Adrenal gland (tissue), 12 donors: ENCODE measurements around the gene KLHL3. TPM values are rescaled to one million over a fixed set of nuclear protein-coding genes. Genes with fewer than 3 reads are reported as not detected.

Experiments
- DNase-seq, 7 donors: peaks; one replicate each; pipeline ENCODE4 v3.0.0-alpha.2; 2019 to 2020
- H3K27ac ChIP-seq, 5 donors: fragments of 200-600 bp; sonication (generic) in 4 of 5; 1 replicate in 3 of 5; 2 replicates in 2 of 5; pipeline versions ENCODE4 v1.5.1 to v1.8.0; 2016 to 2020; ENCODE audit warnings: mild to moderate bottlenecking in 1 of 5
- H3K27me3 ChIP-seq: fragments of 200-600 bp; 2 replicates; pipeline ENCODE4 v1.8.0; 2021
- H3K36me3 ChIP-seq, 2 donors: fragments of 200-600 bp; replicated peaks in 1 of 2; 1 replicate in 1 of 2; 2 replicates in 1 of 2; pipeline versions ENCODE4 v1.5.1 to v1.8.0; 2018 to 2022
- H3K4me1 ChIP-seq, 2 donors: fragments of 200-600 bp; replicated peaks in 1 of 2; 1 replicate in 1 of 2; 2 replicates in 1 of 2; pipeline versions ENCODE4 v1.5.1 to v1.8.0; 2018 to 2021
- H3K4me3 ChIP-seq, 4 donors: fragments of 200-600 bp; sonication (generic) in 3 of 4; one replicate each; pipeline ENCODE4 v1.5.1; 2016 to 2018
- H3K9me3 ChIP-seq, 3 donors: fragments of 200-600 bp; sonication (generic) in 1 of 3; replicated peaks in 1 of 3; 1 replicate in 2 of 3; 2 replicates in 1 of 3; pipeline versions ENCODE4 v1.5.1 to v1.8.0; 2016 to 2021
- POLR2A ChIP-seq, 2 donors: fragments of 450-650 bp; IDR thresholded peaks; one replicate each; pipeline ENCODE4 v1.6.1; 2017; ENCODE audit warnings: antibody characterized with exemption in 2 of 2, mild to moderate bottlenecking in 2 of 2, moderate library complexity in 1 of 2
- WGBS, 4 donors: extraction: QIAGEN DNeasy Blood & Tissue Kit in 2 of 4; methylation state at CpG; one replicate each; pipeline versions ENCODE4 v1.1.5 to v1.1.7; 2013 to 2017; 5-methylcytosine and 5-hydroxymethylcytosine counted together
- intact Hi-C, 2 donors: fragments of 100-400 bp; cut with DNase I; formaldehyde crosslinking; loops; one replicate each; pipeline versions ENCODE4 v1.14.1 to v1.15.0; 2022 to 2023
- polyA plus RNA-seq, 3 donors: library from polyadenylated mRNA; stranded (reverse); fragments of 200-250 nt in 2 of 3; fragments of 350-450 nt in 1 of 3; fragmentation: Illumina TruSeq in 1 of 3; extraction: RNeasy Lipid Tissue Mini Kit (QIAGEN cat#74804) in 1 of 3; gene quantifications; one replicate each; pipeline ENCODE4 v1.2.3, GENCODE V29; 2013 to 2014
- total RNA-seq, 9 donors: library from RNA; depleted of rRNA in 4 of 9; stranded (reverse); fragments of >200 nt in 4 of 9; fragments of 120-200 nt in 1 of 9; fragmentation: NEBNext Ultra II Directional in 1 of 9; extraction: Animal tissue kit (Norgen Biotek cat#: 25700) in 1 of 9; gene quantifications; one replicate each; pipeline versions ENCODE4 v1.1.0 to v1.2.4, GENCODE V29; 2013 to 2023
- TF ChIP-seq, protein P1 (sequence below), 6 experiments: fragments of 450-650 bp in 4 of 6; fragments of 200-600 bp in 2 of 6; sonication (generic) in 1 of 6; IDR thresholded peaks; 1 replicate in 5 of 6; 2 replicates in 1 of 6; pipeline versions ENCODE4 v1.5.1 to v1.8.0; 2016 to 2021; ENCODE audit warnings: antibody characterized with exemption in 6 of 6, mild to moderate bottlenecking in 2 of 6, moderate library complexity in 1 of 6
- donor health status: healthy with polysubstance abuse.
- donor health status: Bipolar disorder and iron deficiency.
- donor health status: DM: yes; HTN: yes; CAD: no.
- donor health status: DM: no; HTN: no; CAD: no.
- donor health status: DM: no; HTN: no; CAD: no.
- donor health status: DM: yes; HTN: yes; CAD: no.

Gene KLHL3
- total and polyA plus RNA-seq, 12 donors: 3.1 to 28.6 (median 13.4) TPM

DNA sequence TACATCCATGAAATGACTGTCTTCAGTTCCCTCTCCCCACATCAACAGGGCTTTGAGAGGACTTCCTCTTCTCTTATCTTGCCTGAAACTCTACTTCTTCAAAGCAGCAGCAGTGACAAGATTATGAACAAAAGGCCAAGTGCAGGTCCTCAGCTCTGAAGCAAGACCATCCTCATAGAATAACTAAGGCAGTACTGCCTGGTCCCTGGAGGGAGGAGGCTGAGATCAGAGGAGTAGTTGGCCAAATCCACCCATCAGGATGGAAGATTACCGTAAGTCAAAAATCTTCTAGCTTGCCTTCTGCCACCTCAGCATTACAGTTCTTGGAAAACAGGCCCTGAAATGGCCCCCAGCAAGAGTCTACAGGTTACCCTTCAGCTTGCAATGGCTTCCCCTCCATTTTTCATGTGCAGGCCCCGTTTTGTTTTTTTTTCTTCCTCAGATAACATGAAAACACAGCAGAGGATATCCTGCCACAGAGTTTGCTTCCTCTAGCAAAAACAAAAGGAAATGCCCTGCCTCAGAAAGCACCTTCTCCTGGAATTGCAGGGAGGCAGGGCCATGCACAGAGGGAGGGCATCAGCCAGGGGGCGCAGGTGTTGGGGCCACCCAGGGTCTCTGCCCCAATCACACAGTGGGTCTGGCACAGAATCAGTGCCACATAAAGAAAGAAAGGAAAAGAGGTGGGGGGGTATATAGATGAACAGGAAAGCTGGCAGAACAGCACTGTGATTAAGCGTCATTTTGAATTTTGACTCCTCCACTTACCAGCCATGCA, 40.0 kb downstream of the KLHL3 start:
- Histone ChIP-seq H3K27me3 (no peaks in the 10 kb centered on the region), H3K4me3 (no peak overlapping the region), H3K36me3 (peaks cover 0 to 3% of the 10 kb centered on the region in 2 donors), H3K4me1 (peaks cover 0 to 7% of the 10 kb centered on the region in 2 donors), H3K27ac (peak overlapping the region in 1 of 5 donors; percentile 36), H3K9me3 (no peaks in the 10 kb centered on the region)
- 66 to 77% (median 74%) methylated on average over 4 of the region's 4 CpGs for WGBS, 4 donors
- intact Hi-C loops: no loop called here
- no peak for DNase-seq
- TF ChIP-seq POLR2A (IDR thresholded peaks at IDR 0.05): no peak
- TF ChIP-seq, protein P1, sequence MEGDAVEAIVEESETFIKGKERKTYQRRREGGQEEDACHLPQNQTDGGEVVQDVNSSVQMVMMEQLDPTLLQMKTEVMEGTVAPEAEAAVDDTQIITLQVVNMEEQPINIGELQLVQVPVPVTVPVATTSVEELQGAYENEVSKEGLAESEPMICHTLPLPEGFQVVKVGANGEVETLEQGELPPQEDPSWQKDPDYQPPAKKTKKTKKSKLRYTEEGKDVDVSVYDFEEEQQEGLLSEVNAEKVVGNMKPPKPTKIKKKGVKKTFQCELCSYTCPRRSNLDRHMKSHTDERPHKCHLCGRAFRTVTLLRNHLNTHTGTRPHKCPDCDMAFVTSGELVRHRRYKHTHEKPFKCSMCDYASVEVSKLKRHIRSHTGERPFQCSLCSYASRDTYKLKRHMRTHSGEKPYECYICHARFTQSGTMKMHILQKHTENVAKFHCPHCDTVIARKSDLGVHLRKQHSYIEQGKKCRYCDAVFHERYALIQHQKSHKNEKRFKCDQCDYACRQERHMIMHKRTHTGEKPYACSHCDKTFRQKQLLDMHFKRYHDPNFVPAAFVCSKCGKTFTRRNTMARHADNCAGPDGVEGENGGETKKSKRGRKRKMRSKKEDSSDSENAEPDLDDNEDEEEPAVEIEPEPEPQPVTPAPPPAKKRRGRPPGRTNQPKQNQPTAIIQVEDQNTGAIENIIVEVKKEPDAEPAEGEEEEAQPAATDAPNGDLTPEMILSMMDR (IDR thresholded peaks at IDR 0.05): peak in 3 of 6 experiments; percentile 9 to 27 (median 21)

DNA sequence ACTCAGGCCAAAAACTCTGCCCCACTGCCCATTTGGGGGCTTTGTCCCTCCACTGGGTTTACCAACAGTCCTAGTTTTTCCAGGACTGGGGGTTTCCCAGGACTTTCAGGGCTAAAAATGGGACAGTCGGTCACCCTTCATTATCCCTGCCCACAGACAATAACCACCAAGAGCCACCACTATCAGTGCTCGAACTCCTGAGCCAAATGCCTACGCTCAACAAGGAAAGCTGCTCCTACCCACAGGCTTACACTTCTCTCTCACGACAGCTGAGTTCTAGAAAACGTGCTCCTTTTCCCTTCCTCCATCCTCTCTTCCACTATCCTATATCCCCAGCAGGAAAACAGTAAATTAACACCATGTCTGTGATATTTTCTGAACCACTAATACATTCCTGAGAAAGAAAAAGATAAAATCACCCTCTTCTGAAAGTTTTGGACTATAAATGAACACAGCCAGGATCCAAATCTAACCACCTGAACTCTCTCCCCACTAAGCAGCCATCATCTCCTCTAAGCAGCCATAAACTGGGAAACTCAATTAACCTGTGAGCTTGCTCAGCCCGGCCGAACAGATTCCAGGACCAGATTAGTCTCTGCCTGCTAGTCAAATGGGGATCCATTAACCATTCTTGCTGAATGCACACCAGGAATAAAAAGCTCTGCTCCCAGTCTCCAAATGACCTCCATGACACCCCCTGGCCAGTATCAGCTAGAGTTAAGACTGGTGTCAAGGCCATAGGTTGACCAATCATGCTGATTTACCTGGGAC, 41.8 kb downstream of the KLHL3 start:
- Histone ChIP-seq H3K4me1 (peaks cover 0 to 7% of the 10 kb centered on the region in 2 donors), H3K27me3 (no peaks in the 10 kb centered on the region), H3K36me3 (peaks cover 0 to 3% of the 10 kb centered on the region in 2 donors), H3K27ac (no peak overlapping the region), H3K4me3 (no peak overlapping the region), H3K9me3 (no peaks in the 10 kb centered on the region)
- intact Hi-C loops: no loop called here
- 89 to 96% (median 92%) methylated on average over 7 of the region's 7 CpGs for WGBS, 4 donors
- TF ChIP-seq, protein P1 (IDR thresholded peaks at IDR 0.05): no peak
- TF ChIP-seq POLR2A (IDR thresholded peaks at IDR 0.05): no peak
- no peak for DNase-seq

DNA sequence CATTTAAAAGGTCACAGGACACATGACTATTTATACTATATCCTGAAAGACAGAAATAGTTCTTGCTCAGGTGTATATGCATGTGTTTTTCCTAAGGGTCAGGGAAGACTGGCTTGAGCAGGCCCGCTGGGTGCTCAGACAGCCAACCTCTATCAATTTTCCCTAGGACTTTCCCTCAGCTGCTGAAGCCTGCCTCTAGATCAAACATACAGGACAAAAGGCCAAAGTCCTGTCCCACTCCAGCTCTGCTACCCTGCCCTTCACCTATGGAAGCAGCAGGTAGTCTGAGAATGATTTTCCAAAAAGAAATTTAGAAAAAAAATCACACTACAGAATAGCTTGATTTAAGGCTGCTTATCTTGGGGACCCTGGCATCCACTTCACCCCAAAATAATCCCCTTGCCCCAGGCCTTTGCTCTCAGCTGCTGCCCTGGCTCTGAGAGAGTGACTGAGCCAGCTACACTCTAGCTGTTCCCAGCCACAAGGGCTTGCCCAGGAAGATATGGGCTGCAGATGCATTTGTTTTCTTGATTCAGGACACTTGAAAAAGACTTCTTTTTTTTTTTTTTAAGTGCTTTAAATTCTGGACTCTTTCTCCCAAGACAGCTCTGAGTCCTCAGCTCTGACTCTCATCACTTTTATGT, 42.5 kb downstream of the KLHL3 start:
- no peak overlapping the region for H3K4me3 ChIP-seq
- TF ChIP-seq, protein P1 (IDR thresholded peaks at IDR 0.05): no peak
- TF ChIP-seq POLR2A (IDR thresholded peaks at IDR 0.05): no peak
- H3K4me1 ChIP-seq: peaks cover 0 to 7% of the 10 kb centered on the region in 2 donors
- no peak for DNase-seq
- no peaks in the 10 kb centered on the region for H3K27me3 ChIP-seq
- no peak overlapping the region for H3K27ac ChIP-seq
- intact Hi-C loops: no loop called here
- H3K9me3 ChIP-seq: no peaks in the 10 kb centered on the region
- peaks cover 0 to 3% of the 10 kb centered on the region in 2 donors for H3K36me3 ChIP-seq
- 95 to 100% (median 100%) methylated on average over 1 of the region's 1 CpG for WGBS, 4 donors

DNA sequence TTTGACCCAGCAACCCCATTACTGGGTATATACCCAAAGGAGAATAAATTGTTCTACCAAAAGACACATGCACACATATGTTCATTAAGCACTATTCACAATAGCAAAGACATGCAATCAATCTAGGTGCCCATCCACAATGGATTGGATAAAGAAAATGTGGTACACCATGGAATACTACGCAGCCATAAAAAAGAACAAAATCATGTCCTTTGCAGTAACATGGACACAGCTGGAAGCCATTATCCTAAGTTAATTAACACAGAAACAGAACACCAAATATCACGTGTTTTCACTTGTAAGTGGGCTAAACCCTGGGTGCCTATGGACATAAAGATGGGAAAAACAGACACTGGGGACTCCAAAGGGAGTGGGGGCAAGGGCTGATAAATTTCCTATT, 46.6 kb downstream of the KLHL3 start:
- no peak overlapping the region for H3K4me3 ChIP-seq
- H3K9me3 ChIP-seq: no peaks in the 10 kb centered on the region
- WGBS, 4 donors: 95 to 100% (median 100%) methylated on average over 2 of the region's 2 CpGs
- H3K27ac ChIP-seq: no peak overlapping the region
- no peak for TF ChIP-seq POLR2A (IDR thresholded peaks at IDR 0.05)
- TF ChIP-seq, protein P1 (IDR thresholded peaks at IDR 0.05): no peak
- no peaks in the 10 kb centered on the region for H3K4me1 ChIP-seq
- DNase-seq: no peak
- intact Hi-C loops: no loop called here
- H3K36me3 ChIP-seq: peaks cover 0 to 3% of the 10 kb centered on the region in 2 donors
- H3K27me3 ChIP-seq: no peaks in the 10 kb centered on the region
